CD4-positive, alpha-beta T cell treated with Interleukin-4 for 1 hour (primary cell): ENCODE data around the gene ACP3.
A peak's percentile ranks its signal among the peaks of the same experiment; 100 is the strongest.
"Not testable (repeated sequence)": the region's sequence is repeated elsewhere in the genome, so short reads cannot be mapped to it uniquely, and the experiment has no call there.

Experiments used
- DNase-seq, 2 donors: peaks; one replicate each; pipeline ENCODE4 v3.0.0-alpha.2; 2020 to 2022

The ACP3 gene

DNA sequence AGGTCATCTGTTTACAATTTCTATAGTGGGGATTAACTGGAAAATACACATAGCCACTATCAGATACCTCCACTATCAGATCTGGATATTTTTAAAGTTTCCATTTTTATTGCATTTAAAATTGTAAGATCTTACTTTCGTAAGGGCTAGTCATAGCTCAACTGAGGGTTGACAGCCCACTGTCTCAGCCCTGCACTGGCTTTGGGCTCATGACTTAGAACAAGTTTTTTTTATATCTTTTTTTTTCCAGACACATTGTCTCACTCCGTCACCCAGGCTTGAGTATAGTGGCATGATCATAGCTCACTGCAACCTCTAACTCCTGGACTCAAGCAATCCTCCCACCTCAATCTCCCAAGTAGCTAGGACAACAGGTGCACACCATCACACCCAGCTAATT is 51.3 kb downstream of the ACP3 start:
- DNase-seq: no peak

DNA sequence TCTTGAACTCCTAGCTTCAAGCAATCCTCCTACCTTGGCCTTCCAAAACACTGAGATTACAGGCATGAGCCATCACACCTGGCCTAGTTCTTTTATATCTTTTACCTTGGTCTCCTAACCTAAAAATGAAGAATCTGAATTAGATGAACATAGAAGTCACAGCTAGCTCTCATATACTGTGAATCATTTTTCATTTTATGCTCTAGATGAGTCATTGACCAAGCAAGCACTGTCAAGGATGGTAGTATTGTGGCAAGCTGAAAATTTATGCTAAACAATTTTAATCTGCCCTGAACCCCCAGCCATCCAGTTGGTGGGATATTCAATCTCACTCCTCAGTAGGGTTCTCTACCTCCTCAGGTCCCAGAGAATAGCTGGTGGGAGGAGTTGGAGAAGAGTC is 51.8 kb downstream of the ACP3 start:
- no peak for DNase-seq

DNA sequence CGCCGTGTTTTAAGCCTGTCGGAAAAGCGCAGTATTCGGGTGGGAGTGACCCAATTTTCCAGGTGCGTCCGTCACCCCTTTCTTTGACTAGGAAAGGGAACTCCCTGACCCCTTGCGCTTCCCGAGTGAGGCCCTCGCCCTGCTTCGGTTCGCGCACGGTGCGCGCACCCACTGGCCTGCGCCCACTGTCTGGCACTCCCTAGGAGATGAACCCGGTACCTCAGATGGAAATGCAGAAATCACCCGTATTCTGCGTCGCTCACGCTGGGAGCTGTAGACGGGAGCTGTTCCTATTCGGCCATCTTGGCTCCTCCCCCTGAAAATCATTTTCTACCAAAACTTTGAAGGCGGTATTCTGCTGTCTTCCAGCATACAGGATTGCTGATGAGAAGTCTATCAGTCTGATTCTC is 59.7 kb downstream of the ACP3 start:
- DNase-seq: not testable (repeated sequence)

DNA sequence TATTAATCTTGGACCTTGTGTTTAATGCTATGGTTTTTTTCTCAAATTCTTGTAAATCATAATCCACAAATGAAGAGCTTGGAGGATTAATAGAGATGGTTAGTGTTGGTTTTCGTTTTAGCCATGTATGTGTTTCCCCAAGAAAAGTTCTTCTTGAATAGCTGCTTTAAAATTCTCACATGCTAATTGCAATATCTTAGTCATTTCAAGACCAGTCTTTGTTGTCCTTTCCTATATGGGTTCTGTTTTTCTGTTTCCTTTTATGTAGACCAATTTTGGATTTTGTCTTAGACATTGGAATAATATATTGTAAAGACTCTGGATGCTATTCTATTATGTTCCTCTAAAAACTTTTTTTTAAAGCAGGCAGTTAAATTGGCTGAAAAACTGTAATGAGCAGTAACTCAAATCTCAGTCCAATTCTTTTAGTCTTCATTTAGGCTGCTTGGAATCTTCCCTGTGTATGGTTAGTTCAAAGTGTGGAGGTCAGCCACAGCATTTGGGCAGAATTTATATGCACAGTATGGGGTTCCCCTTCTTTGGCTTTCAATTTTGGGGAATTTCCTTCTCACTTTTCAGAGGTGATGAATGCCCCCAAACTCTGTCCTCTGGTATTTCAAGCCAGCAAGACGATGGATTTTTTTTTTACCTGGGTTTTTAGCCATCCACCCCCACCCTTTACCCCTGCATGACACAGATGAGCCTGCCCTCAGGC is 61.0 kb downstream of the ACP3 start:
- DNase-seq: no peak

DNA sequence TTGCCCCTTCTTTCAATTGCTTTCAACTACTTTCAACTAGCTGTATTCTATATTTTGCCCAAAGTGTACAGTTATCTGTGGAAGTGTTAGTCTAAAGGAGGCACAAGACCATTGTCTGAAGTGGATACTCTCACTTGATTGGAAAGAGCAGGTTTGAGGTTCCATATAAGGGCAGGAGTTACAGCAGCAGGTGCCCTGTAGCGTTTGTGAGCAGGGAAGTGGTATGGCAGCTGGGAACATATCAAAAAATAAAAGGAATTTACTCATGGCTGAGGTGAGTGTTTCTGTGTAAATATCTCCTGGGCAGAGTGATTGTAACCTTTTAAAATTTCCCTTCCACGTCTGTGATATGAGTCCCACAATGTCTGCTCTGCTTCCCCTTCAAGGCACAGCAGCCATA is 61.6 kb downstream of the ACP3 start:
- DNase-seq: no peak

DNA sequence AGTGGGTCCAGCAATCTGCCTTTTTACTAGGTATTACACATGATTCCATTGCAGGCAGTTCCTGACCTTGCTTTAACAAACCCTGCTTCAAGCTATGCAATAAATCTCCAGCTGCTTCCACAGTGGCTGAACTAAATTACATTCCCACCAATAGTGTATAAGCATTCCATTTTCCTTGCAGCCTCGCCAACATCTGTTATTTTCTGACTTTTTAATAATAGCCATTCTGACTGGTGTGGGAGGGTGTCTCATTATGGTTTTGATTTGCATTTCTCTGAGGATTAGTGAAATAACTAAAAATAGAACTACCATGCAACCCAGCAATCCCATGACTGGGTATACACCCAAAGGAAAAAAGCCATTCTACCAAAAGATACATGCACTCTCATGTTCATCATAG is 63.7 kb downstream of the ACP3 start:
- no peak for DNase-seq

DNA sequence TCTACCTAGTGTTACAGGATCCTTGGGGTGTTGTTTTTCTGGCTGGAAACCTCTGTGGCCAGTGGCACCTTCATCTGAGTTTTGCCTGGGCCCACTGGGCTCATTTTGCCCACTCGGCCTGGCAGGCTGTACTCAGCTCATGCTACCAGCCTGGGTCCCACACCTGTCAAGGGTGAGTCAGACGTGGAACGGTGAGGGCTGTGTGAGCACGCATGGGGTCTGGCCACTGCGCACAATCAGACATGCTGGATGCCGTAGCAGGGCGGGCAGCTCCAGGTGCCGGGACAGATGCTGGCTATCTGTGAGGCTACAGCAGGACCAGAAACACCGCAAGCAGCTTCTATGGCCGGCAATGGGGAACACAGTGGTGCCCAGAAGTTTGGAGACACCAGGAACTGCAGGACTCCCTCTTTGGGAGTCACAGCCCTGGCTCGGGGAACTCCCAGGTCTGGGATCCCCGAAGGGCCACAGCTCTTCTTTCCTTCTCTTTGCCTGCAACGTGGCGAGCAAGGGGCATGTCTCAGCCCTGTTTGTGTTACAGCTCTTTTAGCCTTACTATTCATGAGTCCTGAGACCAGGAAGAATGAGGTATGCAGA is 64.2 kb downstream of the ACP3 start:
- DNase-seq: no peak

DNA sequence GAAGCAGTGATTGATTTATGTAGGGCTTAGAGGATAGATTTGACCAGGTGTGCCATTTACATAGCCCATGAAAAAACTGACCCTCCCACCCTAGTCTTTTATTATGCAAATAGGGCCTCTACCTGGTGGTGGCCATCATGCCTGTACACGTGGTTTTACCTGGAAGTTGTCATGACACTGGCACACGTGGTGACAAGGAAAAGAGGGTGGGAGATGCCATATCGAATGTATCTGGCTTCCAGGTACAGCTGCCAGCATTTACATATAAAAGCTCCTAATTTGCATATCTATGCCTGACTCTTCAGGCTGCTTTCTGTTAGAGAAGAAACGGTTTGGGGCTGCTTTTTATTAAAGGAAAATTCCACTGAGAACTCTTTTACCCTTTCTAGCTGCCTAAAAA is 65.1 kb downstream of the ACP3 start:
- DNase-seq: no peak

DNA sequence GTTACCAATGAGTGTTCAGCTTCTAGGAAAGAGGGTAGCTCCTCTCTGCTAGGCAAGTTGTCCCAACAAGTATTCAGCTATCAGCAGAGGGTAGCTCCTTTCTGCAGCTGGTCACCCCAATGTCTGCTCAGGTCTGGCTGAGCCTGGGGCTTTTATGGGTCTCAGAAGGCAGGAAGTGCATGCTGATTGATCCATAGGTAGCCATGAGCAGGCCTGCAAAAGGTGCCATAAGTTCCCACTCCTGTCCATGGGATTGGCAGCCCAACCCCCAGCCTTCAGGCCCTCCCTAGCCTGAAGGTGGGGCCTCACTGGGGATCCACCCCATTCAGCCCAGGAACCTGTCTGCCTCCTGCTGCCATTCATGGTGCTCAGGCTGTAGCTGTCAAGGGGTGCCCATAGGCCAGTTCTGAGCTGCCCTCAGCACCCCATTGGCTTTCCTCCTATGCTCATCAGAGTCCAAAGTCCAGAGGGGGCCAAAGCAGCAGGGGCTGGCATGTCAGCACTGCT is 65.5 kb downstream of the ACP3 start:
- DNase-seq: no peak

DNA sequence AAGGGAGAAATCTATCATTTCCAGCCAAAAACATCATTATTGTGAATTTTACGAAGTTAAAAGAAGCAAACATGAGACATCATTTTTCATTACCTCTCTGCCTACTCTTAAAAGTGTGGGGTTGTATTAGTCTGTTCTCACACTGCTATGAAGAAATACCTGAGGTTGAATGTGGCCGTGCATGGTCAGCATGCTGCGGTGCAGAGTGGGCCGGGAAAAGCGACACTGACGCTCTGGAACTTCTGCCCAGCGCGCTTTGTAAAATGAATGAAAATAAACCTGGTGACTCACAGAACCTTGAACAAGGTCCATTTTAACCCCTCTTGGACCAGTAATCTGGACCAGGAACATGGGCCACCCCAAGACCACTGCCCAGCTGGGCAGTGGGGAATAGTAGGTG is 69.1 kb downstream of the ACP3 start:
- DNase-seq: no peak

DNA sequence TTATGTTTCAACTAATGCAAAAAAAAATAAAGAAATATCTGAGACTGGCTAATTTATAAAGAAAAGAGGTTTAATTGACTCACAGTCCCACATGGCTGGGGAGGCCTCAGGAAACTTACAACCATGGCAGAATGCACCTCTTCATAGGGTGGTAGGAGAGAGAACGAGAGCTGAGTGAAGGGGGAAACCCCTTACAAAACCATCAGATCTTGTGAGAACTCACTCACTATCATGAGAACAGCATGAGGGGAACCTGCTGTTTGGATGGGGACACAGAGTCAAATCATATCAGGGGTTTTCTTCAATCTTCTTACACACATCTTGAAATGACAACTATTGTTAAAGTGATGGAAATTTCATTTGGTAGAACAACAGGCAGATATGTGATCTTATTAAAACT is 75.5 kb downstream of the ACP3 start:
- DNase-seq: not testable (repeated sequence)

DNA sequence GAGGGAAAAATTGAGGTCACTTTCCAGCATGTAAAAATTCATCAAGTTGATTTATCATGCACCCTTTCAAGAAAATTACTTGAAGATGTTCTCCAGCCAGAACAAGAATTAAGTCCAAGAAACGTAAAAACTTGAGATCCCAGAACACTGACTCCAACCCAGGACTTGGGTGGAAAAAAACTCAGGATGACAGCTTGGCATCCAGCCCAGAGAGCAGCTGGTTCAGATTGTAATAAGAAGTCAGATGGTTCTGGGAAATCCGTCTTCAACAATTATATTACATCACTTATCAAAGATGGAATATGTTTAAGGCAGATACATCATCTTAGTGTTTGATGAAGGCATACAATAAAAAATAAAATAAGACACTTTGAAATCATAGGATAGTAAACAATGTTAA is 77.1 kb downstream of the ACP3 start:
- no peak for DNase-seq

DNA sequence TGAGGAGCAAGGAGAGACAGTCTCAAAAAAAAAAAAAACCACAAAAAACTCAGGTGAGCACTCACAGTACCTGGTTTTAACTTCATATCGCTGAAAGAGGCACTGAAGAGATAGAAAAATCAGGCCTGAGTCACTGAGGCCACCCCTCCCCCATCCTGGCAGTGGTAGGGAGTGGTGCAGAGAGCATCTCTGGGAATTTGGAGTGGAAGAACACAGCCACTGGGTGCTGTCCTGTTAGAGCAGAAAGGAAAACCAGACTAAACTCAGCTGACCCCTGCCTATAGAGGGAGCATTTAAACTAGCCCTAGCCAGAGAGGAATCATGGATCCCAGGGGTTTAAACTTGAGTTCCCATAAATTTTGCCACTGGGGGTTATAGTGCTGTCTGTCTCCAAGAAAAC is 77.9 kb downstream of the ACP3 start:
- DNase-seq: no peak

DNA sequence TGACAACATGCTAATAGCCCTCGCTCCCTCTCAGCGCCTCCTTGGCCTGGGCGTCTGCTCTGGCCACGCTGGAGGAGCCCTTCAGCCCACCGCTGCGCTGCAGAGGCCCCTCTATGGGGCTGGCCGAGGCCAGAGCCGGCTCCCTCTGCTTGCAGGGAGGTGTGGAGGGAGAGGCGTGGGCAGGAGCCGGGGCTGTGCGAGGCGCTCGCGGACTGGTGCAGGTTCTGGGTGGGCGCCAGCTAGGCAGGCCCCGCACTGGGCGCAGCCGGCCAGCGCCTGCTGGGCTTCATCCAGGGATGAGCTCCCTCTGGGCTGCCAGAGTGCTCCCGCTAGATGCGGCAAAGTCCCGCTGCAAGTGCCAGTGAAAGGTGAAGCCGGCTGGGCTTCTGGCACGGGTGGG is 79.0 kb downstream of the ACP3 start:
- no peak for DNase-seq

DNA sequence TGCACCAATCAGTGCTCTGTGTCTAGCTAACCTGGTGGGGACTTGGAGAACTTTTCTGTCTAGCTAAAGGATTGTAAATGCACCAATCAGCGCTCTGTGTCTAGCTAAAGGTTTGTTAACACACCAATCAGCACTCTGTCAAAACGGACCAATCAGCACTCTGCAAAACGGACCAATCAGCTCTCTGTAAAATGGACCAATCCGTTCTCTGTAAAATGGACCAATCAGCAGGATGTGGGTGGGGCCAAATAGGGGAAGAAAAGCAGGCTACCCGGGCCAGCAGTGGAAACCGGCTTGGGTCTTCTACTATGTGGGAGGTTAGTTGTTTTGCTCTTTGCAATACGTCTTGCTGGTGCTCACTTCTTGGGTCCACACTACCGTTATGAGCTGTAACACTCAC is 79.6 kb downstream of the ACP3 start:
- not testable (repeated sequence) for DNase-seq

DNA sequence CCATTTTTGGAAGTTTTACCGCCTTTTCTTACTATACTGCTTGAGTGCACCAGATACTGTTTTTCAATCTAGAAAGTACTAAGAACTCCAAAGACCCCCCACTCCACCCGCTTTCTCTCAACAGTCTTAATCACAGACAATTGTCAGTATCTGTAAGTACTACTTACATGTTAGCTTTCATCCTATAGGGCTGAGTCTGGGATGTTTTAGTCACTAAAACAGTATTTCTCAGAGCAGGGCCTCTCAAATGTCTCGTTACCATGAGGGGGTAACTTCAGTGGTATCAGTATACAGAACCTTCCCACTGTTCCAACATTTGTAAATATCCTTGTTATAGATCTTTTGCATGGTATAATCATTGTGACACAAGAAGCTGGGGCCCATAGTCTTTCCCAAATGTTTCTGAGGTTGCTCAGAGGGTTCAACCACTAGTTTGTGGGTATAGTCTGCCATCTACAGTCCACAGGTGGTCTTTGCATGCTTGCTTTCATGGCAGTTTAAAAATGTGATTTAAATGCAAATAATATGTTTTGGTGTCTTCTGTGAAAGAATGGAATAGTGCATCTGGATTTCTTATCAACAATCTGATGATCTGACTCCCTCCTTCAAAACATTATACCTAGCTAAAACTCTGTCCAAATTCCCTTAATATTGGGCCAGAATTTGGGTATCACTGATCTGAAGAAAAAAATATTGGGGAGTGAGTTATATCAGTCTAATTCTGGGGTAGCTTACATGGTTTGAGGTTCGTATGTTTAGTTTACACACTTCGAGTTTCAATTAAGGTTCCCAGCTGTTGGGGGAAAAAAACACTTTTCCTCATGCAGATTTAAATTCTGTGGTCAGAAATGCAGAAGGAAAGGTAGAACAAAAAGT is 82.1 kb downstream of the ACP3 start:
- DNase-seq: peak in 1 of 2 donors; percentile 36

DNA sequence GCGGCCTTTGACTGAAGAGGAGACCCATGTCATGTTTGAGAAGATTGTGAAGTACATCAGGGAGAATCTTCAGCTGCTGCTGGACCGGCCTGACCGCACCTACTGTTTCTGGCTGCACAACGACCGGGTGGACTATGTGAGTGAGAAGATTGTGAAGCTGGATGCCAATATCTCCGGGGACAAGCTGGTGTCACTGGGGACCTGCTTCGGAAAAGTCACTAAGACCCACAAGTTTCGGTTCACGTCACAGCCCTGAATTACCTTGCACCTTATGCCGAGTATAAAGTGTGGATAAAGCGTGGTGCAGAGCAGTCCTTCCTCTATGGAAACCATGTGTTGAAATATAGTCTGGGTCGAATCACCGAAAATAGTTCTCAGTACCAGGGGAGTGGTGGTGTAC is 84.0 kb downstream of the ACP3 start:
- no peak for DNase-seq

DNA sequence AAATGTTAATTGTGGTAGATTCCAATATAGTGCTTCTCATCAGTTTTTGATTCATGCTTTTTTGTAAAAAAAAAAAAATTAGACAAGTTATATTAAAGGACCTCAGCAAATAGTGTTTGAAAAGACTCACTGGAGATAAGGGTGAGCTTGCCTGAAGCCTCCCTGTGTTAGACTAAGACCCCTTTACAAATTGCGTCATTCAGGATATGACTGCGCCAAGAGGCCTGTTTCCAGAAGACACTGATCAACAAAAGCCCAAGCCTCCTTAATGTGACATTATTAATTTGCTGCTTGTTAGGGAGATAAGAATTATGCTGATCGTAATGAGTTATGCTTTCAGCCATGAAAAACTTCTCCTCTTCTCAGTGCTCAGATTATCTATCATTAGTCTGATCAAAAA is 87.1 kb downstream of the ACP3 start:
- no peak for DNase-seq

DNA sequence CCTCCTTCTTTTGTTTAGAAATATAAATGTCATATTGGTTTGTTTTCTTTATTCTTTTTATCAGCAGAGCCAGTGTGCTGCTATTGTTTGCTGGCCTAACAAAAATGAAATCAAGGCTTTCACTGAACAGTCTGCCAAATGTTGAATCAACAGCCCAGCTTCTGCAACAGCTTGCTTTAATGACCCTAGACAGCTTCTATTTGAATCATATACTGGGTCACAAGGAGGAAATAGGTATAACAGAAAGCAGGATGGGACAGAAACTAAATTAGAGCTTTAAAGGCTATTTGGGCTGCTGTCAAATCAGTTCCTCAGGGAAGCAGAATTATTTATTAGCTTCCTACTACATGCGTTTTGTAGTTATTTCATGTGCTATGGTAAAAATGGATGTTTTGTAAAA is 88.0 kb downstream of the ACP3 start:
- DNase-seq: no peak

DNA sequence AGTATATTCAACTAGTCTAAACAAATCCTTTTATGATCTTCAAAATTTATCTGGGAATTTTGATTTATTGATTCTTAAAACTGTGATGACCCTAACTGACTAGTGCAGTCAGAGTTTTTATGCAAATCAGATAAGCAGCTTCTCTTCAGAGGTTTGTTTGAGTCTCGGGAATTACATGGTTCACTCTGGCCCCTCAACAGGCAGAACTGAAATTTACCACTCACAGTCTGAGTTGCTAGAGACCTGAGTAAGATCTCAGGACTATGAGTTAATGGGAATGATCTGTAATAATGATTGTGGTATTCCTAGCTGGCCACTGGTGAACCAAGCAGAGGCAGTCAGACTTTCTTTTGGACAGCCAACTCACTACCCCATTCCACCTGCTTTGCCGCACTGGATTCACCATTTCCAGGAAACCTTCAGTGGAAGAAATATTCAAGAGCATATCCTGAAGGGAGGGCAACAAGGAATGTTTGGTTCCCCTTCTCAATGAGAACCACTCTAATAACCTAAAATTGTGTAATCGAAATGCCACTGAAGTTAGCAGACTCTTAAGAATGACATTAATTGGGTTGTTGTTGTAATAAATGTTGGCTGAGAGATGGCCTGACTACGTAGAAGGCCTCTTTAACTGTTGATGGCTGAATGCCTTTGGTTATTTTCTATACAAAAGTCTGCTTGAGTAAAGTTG is 88.5 kb downstream of the ACP3 start:
- DNase-seq: no peak

DNA sequence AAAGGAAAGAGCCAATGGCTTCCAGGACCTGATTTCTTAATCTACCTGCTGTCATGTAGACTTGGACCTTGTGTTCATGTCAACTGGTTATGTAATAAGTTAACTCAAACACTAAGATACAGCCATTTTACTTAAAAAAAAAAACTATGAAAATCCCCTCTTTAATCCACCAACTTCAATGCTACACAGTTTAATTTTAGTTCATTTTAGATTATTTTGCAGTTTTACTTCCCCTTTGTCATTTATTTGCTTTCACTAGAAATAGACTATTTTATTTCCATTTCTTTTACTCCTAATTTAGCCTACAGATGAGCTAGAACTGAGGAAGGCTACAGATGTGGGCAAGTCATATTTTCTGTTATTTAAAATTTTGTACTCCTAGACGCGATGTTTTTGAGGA is 89.4 kb downstream of the ACP3 start:
- no peak for DNase-seq

DNA sequence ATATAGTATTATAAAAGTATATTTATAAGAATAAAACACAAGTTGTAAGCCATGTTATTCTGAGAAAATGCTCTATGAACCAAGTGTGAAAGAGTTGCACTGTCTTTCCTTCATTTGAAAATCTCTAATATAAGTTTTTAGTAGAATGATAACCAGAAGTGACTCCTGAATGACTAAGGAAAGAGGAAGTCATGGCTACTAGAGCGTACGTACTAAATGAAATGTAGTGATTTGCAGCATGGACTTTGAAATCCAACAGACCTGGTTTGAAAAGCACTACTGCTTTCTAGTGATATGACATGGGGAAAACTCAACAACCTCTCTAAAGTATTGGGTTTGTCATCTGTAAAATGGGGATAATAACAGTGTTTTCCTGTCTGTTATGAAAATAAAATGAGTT is 89.8 kb downstream of the ACP3 start:
- no peak for DNase-seq
